DND-41 (cell line): ENCODE results near the gene MARCOL.

Source experiments
- CTCF ChIP-seq: IDR thresholded peaks from 2 replicates; pipeline ENCODE4 v1.5.1; 2012; ENCODE audit warnings: borderline replicate concordance, low read length, moderate library complexity, mild to moderate bottlenecking; ENCODE audit not compliant: poor library complexity, severe bottlenecking; ENCODE audit errors: extremely low read depth
- EZH2 ChIP-seq: IDR thresholded peaks from 3 replicates; pipeline ENCODE4 v1.6.1; 2012; ENCODE audit warnings: borderline replicate concordance, low read depth, mild to moderate bottlenecking, moderate library complexity, low read length, inconsistent platforms; ENCODE audit not compliant: severe bottlenecking

- no peak for TF ChIP-seq CTCF
- TF ChIP-seq EZH2 = no peak
These were observed 29.6 kb downstream of the MARCOL start for GRCh38 chr5:148267962-148268361.
